HT-29 (cell line): ENCODE data around the gene SEC31A. TPM values are rescaled to one million over a fixed set of nuclear protein-coding genes. Genes with fewer than 3 reads are reported as not detected.
A peak's percentile ranks its signal among the peaks of the same experiment; 100 is the strongest.
"Not testable (repeated sequence)": the region's sequence is repeated elsewhere in the genome, so short reads cannot be mapped to it uniquely, and the experiment has no call there.

ENCODE experiments used
- DNase-seq: peaks from one replicate; pipeline ENCODE4 v3.0.0-alpha.2; 2015; ENCODE audit warnings: low spot score
- total RNA-seq: library from RNA; depleted of rRNA; stranded (reverse); fragments of >200 nt; shearing (Covaris generic); gene quantifications from 2 replicates; pipeline ENCODE4 v1.2.3, GENCODE V29; 2014

SEC31A gene
- total RNA-seq, 1 experiment from 2014 or later: 68.9 TPM

- DNase-seq: no peak
Measured at GRCh38 chr4:82848706-82849105, 42.2 kb downstream of the SEC31A start.

- peak; percentile 25 for DNase-seq
Measured at GRCh38 chr4:82842593-82842992, 48.4 kb downstream of the SEC31A start.

GRCh38 chr4:82839624-82840023 is 51.3 kb downstream of the SEC31A start:
- DNase-seq: no peak

- DNase-seq: peak; percentile 25
Measured at GRCh38 chr4:82833696-82834313, 57.1 kb downstream of the SEC31A start.

- DNase-seq: not testable (repeated sequence)
Measured at GRCh38 chr4:82833060-82833459, 57.9 kb downstream of the SEC31A start.

- no peak for DNase-seq
Measured at GRCh38 chr4:82825425-82825824, 65.5 kb downstream of the SEC31A start.

- DNase-seq: no peak
Measured at GRCh38 chr4:82823062-82823461, 67.9 kb downstream of the SEC31A start.

DNA sequence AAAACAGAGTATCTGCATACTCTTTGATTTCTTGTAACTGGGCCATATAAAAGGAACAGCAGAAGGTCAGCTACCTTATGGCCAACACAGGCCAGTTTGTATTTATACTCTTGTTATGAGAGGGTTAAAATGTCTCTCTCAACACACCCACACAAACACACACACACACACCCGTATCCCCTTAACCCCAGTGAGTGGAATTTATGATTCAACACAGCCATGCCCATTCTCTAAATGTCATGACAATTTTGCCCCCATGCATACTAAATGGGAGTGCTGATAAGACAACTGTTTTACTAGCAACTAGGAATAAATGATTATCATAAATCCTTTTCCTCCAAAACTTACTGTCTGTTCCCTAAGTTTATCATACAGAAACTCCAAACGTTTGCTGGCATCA is 70.3 kb downstream of the SEC31A start:
- no peak for DNase-seq

DNA sequence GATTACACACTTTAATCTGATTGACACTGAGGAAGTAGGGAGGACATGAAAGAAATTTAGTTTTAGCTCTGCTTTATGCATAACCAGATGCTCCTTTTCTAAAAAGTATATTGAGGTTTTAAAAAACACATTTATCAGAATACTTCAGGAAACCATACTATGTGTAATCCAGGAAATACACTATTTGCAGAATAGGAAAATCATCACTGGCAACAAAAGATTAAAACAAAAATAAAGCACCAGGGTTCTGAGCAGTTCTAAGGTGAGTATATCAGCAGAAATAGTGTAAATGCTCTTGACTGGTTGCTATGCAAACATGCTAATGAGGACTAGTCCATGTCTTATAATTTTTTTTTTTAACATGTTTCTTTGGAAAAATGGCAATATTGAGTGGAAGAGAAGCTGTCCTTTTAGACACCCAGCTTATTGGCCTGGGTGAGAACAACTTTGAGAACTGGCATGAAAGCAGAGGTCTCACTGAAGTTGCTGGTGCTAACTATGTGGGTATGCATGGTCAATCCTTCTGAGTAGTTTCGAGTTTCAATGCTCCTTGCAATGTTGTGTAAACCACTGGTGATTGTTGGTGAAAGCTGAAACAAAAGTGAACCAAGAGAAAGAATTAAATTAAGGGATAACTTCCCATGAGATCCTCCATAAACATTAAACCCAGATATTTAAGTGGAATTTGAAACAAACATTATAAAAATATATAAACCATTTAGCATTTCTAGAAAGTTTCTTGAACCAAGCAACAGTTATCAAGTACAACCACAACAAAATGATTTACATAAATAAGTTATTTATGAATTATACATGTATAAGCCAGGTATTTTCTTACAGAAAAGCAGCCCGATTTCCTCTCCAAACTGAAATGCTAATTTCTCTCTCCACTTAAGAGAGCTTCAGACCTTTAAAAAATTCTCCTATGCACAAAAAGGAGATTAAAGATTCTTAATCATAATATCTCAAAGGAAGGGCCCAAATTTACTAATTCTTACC is 72.0 kb downstream of the SEC31A start:
- no peak for DNase-seq

- DNase-seq: not testable (repeated sequence)
Measured at GRCh38 chr4:82816874-82817273, 74.1 kb downstream of the SEC31A start.

GRCh38 chr4:82814034-82814433 is 76.9 kb downstream of the SEC31A start:
- no peak for DNase-seq

DNA sequence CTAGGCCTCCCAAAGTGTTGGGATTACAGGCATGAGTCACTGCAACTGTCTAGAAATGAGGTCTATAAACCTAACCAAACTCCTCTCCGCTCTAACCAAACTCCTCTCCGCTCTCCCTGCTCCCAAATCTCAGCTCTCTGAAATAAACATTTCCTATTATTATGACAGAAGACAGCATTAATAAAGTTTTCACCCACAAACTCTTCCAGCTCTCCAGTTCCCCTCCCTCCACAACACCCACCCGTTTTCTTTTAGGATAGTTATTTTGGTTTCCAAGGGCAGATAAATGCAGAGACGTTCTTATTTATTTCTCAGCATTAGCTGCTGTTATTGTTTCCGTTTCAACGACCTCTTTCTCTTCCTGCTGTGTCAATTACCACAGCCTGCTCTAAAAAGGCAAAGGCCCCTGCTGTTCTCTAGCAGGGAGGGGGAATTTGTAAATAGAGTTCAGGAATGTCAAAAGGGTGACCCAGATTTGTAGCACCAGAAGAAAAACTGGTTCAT is 79.1 kb downstream of the SEC31A start:
- no peak for DNase-seq

DNA sequence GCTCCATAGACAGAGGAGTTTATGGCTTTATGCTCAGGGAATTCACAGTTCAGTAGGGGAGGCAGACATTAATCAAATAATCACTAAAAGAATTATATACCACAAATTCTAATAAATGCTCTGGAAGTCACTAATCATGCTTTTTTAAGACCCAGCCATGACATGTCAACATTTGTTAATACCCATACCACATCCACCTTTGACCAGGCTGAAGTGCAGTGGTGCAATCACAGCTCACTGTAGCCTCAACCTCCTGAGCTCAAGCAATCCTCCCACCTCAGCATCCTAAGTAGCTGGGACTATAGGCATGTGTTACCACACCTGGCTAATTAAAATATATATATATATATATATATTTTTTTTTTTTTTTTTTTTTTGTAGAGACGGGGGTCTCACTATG is 79.6 kb downstream of the SEC31A start:
- no peak for DNase-seq

DNA sequence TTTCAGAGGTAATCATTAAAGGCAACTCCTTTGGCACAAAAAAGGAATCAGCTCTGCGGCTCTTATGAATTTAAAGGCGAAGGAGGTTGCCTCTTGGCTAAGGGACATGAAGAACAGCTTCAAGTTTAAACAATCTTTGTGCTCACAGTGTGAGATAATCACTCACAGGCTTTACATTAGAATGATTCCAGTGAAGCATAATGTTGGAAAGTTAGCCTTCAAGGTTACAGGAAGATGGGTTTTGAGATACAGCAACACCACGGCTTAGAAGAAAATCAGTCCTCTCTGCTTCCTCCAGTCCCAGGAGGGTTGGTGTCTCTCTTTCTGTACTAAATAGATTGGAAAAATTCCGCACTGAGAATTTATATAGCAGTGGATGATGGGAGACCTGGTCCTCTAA is 80.8 kb downstream of the SEC31A start:
- no peak for DNase-seq

- no peak for DNase-seq
Measured at GRCh38 chr4:82809619-82810018, 81.3 kb downstream of the SEC31A start.

- DNase-seq: no peak
Measured at GRCh38 chr4:82803746-82804145, 87.2 kb downstream of the SEC31A start.

DNA sequence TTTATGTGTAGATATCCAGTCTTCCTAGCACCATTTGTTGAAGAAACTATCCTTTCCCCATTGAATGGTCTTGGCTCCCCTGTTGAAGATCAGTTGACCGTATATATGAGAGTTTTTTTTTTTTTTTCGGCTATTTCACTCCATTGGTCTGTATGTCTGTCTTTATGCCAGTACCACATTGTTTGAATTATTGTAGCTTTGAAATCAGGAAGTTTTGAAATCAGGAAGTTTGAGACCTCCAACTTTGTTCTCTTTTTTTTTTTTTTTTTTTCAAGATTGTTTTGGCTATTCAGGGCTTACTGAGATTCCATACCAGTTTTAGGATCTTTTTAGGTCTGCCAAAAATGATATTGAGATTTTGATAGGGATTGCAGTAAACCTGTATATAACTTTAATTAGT is 88.0 kb downstream of the SEC31A start:
- DNase-seq: no peak

GRCh38 chr4:82801910-82802521 is 88.9 kb downstream of the SEC31A start:
- DNase-seq: peak; percentile 62

GRCh38 chr4:82799006-82799881 is 91.7 kb downstream of the SEC31A start:
- DNase-seq: no peak

DNA sequence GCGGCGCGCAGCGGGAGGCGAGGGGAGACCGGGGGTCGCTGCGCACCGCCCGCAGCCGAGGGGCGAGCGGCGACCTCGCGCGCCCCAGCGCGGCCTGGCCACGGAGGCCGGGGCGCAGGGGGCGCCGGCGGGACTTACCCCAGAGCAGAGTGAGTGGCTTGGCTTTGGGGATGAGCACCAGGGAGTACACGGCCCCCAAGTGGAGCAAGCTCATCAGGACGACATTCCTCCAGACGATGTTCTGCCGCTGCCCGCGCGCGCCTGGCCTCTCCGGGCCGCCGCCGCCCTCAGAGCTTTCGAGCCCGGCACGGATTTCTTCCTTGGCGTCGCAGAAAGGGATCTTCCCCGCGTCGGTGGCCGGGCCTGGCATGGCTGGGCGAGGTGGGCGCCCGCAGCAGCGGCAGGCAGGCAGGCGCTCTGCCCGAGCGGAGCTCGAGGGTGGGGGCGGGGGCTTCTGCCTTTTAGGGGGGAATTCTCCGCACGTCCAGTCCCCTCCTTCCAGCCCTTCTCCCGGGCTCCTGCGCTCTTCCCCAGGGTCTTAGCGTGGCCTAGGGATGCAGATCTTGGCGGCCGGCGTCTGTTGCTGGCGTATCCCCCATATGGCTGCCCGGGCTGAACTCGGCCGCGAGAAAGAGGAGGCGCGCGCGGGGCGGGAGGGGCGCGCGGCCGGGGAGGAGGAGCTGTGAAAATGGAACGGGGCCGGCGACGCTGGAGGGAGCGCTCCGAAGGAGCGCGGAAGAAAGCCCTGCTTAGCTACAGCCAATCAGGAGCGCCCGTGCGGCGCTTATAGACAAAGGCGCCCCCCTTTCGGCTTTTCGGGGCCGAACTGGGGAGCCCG is 92.6 kb downstream of the SEC31A start, which contains the start of gene SCD5:
Gene SCD5 (minus strand): TSS at position 629 of the 838 bp plus-strand sequence. CDS start 259 bp downstream, at position 370.
- DNase-seq: no peak
